ENCODE results near the gene PPP1R17.

Gene PPP1R17

DNA sequence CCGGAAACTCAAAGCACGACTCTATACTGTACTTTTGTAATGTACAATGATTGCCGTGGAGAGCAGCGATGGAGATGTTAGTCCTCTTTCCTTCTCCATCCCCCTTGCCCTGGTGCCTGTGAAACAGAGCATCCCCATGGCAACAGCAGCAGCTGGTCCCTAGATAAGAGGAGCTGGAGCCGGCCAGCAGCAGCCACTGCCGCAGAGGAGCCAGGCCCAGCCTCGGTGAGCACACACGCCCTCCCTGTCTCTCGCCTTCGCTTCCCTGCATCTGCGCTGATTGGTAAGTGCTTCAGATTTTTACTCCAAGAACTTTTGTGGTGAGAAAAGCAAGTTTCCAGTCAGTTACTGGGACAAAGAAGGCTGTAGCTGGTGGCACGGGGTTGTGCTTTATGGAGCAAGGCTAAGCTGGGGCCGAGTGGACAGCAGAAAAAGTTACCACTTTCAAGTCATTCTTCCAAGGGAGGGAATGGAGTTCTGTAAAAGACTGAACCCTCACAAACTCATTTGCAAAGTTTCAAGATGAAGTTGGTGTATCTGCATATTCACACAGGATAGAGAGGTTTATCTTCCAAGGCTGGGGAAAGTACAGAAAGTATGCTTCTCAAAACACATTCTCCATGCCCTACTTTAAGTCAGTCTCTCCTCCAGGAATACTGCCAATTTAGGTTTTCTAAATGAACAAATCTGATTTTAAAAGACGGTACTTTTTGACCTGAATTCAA is at the start of gene PPP1R17:
PPP1R17 (plus strand) TSS at position 192 of the 725 bp plus-strand sequence. CDS start 5,227 bp downstream, outside the sequence.
- DNase-seq: no peak

DNA sequence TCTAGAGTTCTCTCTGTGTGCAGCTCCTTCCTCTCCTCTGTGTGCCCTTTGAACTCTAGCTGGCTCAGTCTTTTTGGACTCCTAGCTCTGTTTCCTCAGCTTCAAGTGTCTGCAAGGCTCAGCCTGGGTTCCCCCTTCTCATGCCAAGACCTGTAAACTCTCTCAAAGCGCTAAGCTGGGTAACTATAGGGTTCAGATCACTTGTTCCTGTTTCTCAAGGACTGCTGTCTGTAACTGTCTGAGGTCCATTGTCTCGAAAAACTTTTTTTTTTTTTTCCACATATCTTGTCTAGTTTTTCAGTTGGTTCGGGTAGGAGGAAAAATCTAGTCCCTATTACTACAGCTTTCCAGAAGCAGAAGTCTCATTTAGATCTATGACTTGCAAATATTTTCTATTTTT is 46.6 kb upstream of the PPP1R17 start:
- DNase-seq: no peak

DNA sequence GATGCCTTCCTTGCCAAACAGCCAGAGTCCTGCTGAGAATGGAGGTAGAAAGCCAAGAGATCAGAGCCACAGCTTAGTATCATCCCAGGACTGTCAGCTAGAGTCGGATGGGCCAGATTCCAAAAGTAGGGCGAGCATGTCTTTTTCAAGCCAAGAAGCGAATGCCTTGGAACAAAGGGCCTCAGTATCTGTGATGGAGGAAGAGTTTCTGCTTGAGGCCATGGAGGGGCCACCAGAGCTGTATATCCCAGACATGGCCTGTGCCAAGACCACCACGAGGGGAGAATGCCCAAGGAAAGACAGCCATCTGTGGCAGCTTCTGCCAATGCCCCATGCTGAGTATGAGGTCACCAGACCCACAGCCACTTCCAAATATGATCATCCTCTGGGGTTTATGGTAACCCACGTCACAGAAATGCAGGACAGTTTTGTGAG is 44.3 kb upstream of the PPP1R17 start:
- no peak for DNase-seq

DNA sequence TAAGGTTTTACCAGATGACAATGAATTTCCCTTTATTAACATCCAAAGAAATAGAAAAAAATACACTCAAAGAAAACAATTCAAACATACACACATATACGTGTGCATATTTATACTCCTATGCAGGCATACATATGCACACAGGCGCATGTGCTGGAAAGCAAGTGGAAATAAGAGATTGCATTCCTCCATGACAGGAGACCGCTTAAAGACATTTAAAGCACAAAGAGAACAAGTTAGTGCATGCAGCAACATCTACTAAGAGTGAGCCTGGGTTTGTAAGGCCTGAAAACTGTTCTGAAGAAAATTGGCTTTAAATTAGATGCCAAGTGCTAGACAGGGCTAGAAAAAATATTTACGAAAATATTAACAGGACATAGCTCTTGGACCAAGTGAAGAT is 40.1 kb upstream of the PPP1R17 start:
- no peak for DNase-seq

DNA sequence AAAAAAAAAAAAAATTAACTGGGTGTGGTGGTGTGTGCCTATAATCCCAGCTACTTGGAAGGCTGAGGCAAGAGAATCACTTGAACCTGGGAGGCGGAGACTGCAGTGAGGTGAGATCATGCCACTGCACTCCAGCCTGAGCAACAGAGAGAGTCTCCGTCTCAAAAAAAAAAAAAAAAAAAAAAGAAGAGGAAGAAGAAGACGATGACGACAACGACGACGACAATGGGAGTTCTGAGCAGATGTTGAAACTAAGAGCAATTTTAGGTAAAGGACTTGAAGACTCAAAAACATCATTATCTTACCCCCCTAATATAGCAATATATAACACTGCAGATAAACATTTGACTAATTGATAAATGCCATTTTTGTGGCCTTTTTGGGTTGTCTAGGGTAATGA is 39.5 kb upstream of the PPP1R17 start:
- no peak for DNase-seq

DNA sequence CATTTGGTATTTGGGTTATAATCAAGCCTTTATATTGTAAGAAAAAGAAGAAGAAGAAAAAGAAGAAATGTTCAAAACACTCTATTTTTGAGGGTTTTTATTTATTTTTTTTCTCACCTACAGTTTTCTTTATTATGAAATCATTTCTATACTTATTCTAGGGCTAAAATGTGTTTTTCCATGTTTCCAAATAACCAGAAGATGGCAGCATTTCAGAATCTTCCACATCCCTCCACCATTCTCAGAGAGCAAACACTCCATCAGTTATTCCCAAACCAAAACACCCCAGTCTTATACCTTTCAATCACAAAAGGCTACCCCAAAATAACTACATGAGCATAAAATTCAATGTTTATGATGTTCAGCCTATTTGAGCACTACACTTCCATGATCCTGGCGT is 38.7 kb upstream of the PPP1R17 start:
- DNase-seq: no peak

DNA sequence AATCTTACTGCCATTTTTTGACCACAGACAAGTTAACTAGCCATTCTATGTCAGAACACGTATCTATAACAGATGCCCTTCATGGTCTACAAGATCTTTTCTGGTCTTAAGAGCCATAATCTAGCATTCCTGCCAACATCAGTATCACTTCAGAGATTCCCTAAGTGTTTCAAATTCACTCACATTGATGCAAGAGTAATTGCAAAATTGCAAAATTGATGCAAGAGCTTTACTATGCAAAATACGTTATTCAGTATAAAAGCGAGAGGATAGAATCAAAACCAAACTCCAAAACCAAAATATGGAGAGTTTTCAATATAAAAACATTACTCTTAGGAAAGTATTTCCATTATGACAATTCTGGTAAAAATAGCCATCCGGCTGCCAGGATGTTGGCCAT is 38.1 kb upstream of the PPP1R17 start:
- DNase-seq: no peak

DNA sequence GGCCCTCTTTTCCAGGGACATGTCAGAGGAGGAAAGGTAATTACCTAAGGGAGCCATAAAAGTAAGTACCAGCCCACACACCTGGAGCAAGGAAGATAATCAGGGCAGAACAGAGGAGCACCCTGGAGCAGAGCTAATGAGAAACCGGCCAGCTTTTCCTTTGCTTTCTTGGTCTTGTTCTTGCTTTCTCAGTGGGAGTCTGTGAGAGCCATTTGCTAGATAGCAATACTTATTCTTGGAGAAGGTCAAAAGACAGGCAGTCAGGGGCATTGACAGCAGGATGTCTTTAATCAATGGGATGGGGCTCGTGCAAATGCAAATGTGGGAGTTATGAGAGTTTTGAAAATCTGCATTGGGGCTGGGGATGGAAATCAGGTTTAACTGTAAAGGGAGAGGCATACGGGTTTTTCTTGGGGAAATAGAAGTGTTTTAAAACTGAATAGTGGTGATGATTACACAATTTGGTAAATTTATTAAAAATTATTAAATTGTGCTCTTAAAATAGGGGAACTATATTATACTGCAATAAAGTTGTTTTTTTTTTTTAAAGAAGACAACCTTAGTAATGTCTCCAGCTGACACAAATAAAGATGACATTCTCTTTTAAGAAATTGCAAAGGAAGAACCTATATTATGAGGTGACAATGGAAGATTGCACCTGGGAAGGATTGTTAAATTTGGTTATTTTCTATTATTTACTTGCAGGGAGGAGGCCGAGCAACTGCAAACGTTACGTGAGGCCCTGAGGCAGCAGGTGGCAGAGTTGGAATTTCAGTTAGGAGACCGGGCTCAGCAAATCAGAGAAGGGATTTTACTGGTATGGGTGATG is 35.6 kb upstream of the PPP1R17 start:
- no peak for DNase-seq

DNA sequence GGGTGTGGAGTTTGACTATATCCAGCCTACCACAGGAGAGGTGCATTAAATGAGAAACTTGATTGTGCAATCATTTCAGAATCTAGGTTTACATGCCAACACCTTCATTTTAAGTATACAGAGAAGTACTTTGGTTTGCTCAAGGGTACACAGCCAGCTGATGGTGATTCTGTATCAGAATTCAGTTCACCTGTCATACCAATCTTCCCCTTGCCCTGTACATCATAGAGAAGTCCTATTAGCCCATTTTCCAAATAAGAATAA is 35.0 kb upstream of the PPP1R17 start:
- no peak for DNase-seq

DNA sequence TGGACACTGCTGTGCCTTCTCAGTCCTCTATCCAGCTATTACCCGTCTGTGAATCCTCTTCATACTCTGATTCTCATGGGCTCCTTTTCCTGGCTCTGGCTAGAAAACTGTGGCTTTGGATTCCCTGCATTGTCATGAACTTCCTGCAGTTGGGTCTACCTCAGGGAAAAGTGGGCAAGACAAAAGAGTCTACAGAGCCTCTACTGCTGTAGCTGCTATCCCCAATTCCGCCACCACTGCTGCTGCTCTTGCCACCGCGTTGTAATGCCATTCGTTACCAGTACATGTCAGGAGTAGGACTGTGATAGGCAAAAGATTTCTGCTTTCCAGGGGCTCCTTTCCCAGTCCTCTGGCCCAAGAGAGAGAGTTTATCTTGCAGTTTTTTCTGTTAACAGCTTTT is 23.9 kb upstream of the PPP1R17 start:
- DNase-seq: no peak

DNA sequence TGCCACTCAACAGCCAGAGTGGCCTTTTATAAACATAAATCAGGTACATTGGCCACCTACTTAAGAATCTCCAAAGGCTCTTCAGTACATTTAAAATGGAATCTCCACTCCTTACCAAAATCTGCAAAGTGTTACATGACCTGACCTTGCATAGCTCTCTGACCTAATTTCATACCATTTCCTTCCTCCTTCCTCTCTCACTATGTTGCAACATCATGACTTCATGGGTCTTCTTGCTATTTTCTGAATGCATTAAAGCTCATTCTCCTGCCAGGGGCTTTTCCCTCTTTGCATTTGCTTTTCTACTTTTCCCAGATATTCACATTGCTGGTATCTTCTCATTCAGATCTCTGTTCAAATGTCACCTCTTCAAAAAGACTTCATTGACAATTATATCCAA is 22.1 kb upstream of the PPP1R17 start:
- DNase-seq: no peak

DNA sequence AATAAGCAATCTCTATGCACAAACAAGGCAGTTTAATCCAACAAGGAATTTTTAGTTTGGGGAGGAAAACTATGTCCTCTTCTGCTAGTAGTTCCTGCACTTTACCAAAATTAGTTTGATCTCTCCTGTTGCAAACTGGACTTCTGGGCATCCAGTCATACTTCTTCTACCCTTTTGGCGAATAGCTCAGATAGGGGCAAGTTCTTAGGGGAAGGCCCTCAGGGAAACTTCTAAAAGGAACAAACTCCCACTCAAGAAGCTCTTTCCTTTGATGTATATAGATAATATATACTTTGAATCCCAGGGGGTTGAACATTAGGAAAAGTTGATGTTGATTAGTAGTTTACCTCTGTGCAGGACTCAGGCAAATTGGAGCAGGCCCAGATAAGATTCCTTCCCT is 21.5 kb upstream of the PPP1R17 start:
- DNase-seq: no peak

DNA sequence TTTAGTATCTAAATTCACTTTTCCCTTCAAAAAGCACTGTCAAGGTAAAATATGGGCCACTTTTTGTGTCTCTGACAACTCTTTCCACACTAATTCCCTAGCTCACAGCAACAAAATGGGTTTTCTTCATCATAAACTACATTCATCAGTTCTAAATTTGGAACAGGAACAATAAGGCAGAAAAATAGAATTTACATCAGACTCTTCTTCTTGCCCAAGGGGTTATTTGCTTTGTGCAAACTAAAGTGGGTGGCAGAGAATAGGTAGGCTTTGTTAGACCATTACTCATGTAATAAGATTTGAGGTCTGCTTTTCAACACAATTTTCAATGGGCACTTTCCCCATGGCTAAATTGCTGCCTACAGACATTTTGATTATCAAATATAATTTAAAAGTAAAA is 17.6 kb upstream of the PPP1R17 start:
- DNase-seq: no peak

DNA sequence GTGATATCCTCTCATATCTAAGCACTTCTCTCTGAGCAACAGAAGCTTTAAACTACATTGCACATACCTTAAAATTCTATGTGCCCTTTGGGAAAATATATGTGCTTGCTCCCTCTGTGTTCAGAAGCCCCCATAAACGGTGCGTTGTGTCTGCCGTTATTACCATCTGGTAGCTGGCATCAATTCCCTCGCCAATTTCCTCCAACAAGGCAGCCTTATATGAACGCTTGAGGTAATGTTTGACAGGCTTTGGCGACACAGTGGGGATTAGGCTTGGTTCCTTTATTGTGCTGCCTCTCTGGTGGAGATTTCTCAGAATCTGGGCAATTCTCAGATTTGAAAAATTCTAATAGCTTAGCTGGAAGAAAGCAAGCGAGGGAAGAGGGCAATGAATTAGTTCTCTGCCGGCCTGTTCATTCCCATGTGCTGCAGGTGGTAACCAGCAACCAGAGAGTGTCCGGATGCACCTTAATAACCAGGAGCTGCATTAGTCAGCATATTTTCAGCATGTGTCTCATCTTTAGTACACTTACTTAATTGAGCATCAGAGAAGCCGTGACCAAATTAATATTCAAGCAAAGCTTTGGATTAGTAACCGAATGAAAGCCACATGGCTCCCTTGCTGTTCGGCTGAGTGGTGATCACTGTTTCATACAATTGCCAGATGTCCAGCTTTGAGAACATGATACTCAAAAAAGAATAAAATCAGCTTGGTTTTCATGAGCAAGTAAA is 7.3 kb upstream of the PPP1R17 start:
- no peak for DNase-seq

DNA sequence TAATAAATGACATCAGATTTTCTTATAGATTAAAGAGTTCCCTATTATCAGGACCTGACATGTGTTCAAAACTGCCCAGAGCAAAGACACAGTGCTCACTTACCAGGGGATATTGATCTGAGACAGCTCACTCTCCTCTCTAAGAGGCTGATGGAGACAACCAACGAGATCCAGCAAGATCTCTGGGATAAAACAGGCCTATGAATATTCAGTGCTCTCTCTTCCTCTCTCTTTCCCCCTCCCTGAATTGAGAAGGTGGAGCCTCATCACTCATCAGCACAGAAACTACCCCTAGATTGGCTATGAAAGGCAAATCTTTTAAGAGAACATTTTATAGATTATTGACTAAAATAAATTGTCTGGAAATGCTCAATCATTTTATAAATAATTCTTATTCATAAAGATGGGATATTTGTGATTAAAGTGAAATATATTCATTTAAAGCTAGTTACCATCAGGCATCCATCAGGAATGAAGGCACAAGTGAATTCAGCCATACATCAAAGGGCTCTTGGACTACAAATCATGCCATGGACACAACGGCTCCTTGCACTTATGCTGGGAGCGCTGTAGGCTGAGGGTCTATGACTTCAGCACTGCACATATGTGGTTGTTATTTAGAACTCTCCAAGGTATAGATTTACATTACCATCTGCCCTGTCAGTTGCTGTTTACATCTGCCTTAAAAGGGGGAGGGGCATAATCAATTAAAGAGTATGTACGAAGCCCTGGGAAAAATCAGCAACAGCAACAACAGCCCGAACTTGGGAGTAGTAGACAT is 3.4 kb upstream of the PPP1R17 start:
- no peak for DNase-seq

DNA sequence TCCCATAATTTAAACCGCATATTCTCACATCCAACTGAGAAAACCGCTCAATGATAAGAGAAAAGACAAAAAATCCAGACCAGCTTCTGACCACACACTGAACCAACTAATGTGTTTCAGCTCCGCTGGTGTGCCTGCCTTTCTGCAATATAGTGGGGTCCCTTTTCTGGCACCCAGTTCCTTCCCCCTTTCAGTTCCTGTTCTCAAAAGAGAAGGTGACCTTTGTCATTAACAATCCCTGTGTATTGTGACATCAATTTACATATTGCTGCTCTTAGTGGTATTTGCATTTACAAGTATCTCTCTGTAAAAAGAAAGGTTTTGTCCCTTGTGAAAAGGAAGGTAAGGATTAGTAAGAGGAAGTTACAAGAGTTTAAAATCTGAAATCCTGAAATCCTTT is 1.4 kb downstream of the PPP1R17 start:
- no peak for DNase-seq

DNA sequence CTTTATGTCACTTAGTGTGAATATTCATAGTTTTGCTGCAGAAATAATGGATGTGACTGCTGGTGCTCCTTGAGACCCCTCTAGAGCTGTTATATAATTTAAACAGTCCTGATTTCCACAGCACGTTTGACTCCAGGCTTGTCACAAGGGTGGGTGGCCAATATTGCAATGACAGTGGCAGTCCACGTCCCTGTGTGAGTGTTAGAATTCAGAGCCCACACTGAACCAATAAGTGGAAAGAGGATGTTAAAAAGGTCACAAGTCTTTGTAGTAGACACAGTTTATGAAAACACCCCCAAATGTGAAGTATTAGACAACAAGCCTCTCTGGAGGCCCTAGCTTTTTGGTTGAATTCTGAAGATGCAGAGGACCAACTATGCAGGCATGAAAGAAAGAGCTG is 2.0 kb downstream of the PPP1R17 start:
- no peak for DNase-seq

DNA sequence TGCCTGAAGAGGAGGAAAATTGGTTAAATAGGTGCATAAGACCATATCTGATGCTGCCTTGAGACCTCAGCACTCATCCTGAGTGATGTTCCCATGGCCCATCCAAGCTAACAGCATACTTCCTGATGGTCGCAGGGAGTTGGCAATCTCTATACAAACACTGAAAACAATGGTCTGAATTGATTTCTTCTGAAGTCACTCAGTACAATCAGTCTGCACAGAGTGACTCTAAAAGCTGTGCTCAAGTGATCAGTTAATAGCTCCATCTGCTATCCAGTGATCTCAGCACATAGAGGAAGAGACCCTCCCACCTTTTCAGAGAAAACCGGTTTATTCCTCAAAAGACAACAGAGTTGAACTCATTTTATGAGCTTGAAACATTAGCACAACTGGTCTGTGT is 3.9 kb downstream of the PPP1R17 start:
- no peak for DNase-seq

DNA sequence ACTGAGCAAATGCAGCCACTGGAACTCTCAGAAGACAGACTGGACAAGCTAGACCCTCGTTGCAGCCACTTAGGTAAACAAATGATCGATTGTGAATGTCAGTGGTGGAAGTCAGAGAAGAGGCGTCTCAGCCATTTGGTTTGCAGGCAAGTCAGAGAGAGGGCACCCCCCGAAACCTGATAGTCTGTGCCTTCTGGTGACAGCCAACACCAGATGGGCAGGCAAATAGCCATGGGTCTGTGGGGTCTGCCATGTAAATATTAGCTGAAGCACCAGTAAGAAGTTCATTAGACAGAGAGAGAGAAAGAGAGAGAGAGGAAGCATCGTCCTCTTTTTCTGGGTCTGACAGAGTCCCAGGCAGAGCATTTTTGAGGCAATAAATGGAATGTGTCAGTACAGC is 5.4 kb downstream of the PPP1R17 start:
- DNase-seq: no peak

DNA sequence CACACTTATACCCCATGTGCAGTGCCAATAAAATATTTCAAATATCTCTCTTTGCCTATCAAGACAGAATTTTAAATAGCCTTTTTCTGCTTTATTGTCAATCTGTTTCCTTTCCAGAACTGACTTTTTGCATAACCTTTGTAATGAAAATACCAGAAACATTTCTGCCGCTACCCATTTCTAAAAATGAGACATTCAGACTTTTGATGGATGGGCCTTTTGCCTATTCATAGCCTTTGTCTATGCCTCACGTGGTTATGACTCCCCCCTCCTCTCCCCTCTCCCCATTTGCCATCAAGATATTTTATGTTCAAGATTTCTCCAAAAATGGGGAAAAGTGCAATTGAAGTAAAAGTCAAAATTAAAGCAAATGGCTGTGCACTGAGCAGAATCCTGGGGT is 5.9 kb downstream of the PPP1R17 start:
- no peak for DNase-seq

DNA sequence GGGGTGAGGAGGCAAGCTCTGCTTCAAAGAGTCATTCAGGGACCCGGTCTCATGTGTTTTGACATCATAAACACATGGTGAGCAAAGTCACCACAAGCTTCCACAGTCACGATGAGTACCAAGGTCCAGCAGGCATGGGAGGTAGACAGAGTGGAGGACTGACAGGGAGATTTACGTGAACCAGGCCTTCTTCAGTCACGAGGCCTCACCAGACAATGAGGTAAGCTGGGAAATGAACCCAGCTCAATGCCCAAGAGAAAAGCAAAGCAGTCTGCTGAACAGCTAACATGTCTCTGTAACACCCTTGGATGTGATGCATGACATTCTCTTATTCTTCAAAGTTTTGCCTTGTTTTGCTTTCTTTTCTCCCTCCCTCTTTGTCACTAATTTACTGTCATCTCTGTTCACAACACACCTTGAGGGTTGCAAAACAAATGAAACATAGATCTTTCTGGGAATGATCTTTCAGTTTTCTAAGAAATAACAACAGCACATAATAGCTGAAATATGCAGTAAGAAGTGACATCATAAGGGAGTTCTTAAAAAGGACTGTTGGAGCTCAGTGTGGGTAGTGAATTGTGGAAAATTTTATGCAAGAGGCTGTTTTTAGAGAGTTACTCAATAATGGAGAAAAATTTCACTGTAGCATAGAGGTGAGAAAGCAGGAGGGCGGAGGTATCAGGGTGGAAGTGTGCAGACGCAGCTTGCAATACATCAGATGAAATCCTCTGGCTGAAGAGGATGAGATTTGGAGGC is 9.0 kb downstream of the PPP1R17 start:
- DNase-seq: no peak

DNA sequence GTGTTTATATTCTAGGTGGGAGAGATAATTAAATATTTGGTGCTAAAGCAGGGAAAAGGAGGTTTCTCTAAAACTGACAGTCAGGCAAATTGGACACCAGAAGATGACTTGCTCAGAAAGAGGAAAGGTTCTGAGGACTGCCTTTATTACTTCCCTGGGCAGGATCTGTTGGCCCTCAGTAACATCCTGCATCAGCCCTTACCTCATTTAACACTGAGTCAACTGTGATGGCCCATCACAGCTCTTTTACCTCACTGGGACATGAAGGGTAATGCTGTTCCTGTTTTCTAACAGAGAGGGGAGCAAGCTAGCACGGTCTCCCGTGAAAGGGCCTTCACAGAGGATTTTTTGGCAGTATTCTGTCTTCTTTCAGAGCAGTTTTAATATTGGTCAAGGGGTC is 12.0 kb downstream of the PPP1R17 start:
- DNase-seq: no peak

DNA sequence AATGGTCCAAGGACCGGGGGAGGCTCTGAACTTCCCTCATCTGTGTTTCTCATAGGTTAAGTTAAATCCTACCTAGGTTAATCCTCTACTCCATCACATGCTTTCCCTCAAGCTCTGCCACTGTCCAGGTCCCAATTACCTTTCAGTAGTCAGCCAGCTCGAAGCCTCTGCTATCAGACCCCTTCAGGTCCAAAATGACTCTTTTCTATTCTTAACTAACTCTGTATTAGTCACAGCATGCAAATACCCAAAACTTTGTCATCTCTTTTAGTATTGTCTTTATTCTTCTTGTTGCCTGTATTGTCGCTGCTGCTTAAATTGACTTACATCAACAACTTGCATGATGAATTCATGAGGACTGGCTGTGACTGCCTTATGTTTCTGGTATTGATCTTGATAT is 15.3 kb downstream of the PPP1R17 start:
- DNase-seq: no peak

Data from NCI-H510A (cell line).